ENCODE results near the gene RABGAP1L.
A peak's percentile ranks its signal among the peaks of the same experiment; 100 is the strongest.
"Not testable (repeated sequence)": the region's sequence is repeated elsewhere in the genome, so short reads cannot be mapped to it uniquely, and the experiment has no call there.

The RABGAP1L gene

GRCh38 chr1:174165471-174166137, 6.3 kb downstream of the RABGAP1L start:
- Mint-ChIP-seq H3K9me3 (no peaks in the 10 kb centered on the region), H3K27ac (no peak overlapping the region), H3K36me3 (ENCODE audit: low read depth) (peaks cover 35% of the 10 kb centered on the region), H3K4me1 (ENCODE audit: low read depth) (peaks cover 61% of the 10 kb centered on the region), H3K4me3 (no peak overlapping the region), H3K27me3 (no peaks in the 10 kb centered on the region)

GRCh38 chr1:174166530-174167264, 7.4 kb downstream of the RABGAP1L start:
- H3K36me3 Mint-ChIP-seq (ENCODE audit: low read depth): peaks cover 37% of the 10 kb centered on the region
- peaks cover 50% of the 10 kb centered on the region for H3K4me1 Mint-ChIP-seq (ENCODE audit: low read depth)
- no peak overlapping the region for H3K4me3 Mint-ChIP-seq
- no peaks in the 10 kb centered on the region for H3K9me3 Mint-ChIP-seq
- H3K27me3 Mint-ChIP-seq: no peaks in the 10 kb centered on the region
- no peak overlapping the region for H3K27ac Mint-ChIP-seq

GRCh38 chr1:174167265-174167803, 8.0 kb downstream of the RABGAP1L start:
- peaks cover 34% of the 10 kb centered on the region for H3K36me3 Mint-ChIP-seq (ENCODE audit: low read depth)
- no peaks in the 10 kb centered on the region for H3K27me3 Mint-ChIP-seq
- H3K9me3 Mint-ChIP-seq: no peaks in the 10 kb centered on the region
- H3K4me3 Mint-ChIP-seq: no peak overlapping the region
- H3K27ac Mint-ChIP-seq: no peak overlapping the region
- peaks cover 49% of the 10 kb centered on the region for H3K4me1 Mint-ChIP-seq (ENCODE audit: low read depth)

GRCh38 chr1:174169342-174169741, 10.0 kb downstream of the RABGAP1L start:
- H3K4me1 Mint-ChIP-seq (ENCODE audit: low read depth): peaks cover 50% of the 10 kb centered on the region
- H3K36me3 Mint-ChIP-seq (ENCODE audit: low read depth): peaks cover 37% of the 10 kb centered on the region
- no peak overlapping the region for H3K27ac Mint-ChIP-seq
- no peak overlapping the region for H3K4me3 Mint-ChIP-seq
- H3K9me3 Mint-ChIP-seq: no peaks in the 10 kb centered on the region
- no peaks in the 10 kb centered on the region for H3K27me3 Mint-ChIP-seq

GRCh38 chr1:174171073-174171472, 11.8 kb downstream of the RABGAP1L start:
- Mint-ChIP-seq H3K27ac (no peak overlapping the region), H3K4me1 (ENCODE audit: low read depth) (peaks cover 46% of the 10 kb centered on the region), H3K27me3 (no peaks in the 10 kb centered on the region), H3K9me3 (no peaks in the 10 kb centered on the region), H3K4me3 (no peak overlapping the region), H3K36me3 (ENCODE audit: low read depth) (peaks cover 42% of the 10 kb centered on the region)

GRCh38 chr1:174174461-174175329, 15.4 kb downstream of the RABGAP1L start:
- Mint-ChIP-seq H3K36me3 (ENCODE audit: low read depth) (peaks cover 47% of the 10 kb centered on the region), H3K27me3 (no peaks in the 10 kb centered on the region), H3K4me1 (ENCODE audit: low read depth) (peaks cover 31% of the 10 kb centered on the region), H3K9me3 (no peaks in the 10 kb centered on the region), H3K27ac (peak overlapping the region; percentile 57), H3K4me3 (no peak overlapping the region)

- H3K27me3 Mint-ChIP-seq, H3K9me3 Mint-ChIP-seq, H3K27ac Mint-ChIP-seq, H3K4me3 Mint-ChIP-seq: not testable (repeated sequence)
- peaks cover 38% of the 10 kb centered on the region for H3K36me3 Mint-ChIP-seq (ENCODE audit: low read depth)
- H3K4me1 Mint-ChIP-seq (ENCODE audit: low read depth): peaks cover 19% of the 10 kb centered on the region
Observed at GRCh38 chr1:174178459-174178858, 19.1 kb downstream of the RABGAP1L start.

GRCh38 chr1:174189428-174190062, 30.2 kb downstream of the RABGAP1L start:
- peaks cover 6% of the 10 kb centered on the region for H3K9me3 Mint-ChIP-seq
- H3K27me3 Mint-ChIP-seq: no peaks in the 10 kb centered on the region
- H3K27ac Mint-ChIP-seq: peak overlapping the region; percentile 36
- H3K4me1 Mint-ChIP-seq (ENCODE audit: low read depth): peaks cover 33% of the 10 kb centered on the region
- H3K36me3 Mint-ChIP-seq (ENCODE audit: low read depth): peaks cover 12% of the 10 kb centered on the region
- no peak overlapping the region for H3K4me3 Mint-ChIP-seq

GRCh38 chr1:174190691-174191199, 31.4 kb downstream of the RABGAP1L start:
- Mint-ChIP-seq H3K27me3 (no peaks in the 10 kb centered on the region), H3K4me3 (no peak overlapping the region), H3K9me3 (peaks cover 6% of the 10 kb centered on the region), H3K4me1 (ENCODE audit: low read depth) (peaks cover 36% of the 10 kb centered on the region), H3K36me3 (ENCODE audit: low read depth) (peaks cover 12% of the 10 kb centered on the region), H3K27ac (no peak overlapping the region)

GRCh38 chr1:174191349-174191862, 32.1 kb downstream of the RABGAP1L start:
- Mint-ChIP-seq H3K4me3 (no peak overlapping the region), H3K9me3 (peaks cover 6% of the 10 kb centered on the region), H3K27me3 (no peaks in the 10 kb centered on the region), H3K36me3 (ENCODE audit: low read depth) (peaks cover 12% of the 10 kb centered on the region), H3K27ac (no peak overlapping the region), H3K4me1 (ENCODE audit: low read depth) (peaks cover 36% of the 10 kb centered on the region)

- Mint-ChIP-seq H3K27me3 (no peaks in the 10 kb centered on the region), H3K4me3 (no peak overlapping the region), H3K4me1 (ENCODE audit: low read depth) (peaks cover 33% of the 10 kb centered on the region), H3K27ac (no peak overlapping the region), H3K36me3 (ENCODE audit: low read depth) (peaks cover 2% of the 10 kb centered on the region), H3K9me3 (no peaks in the 10 kb centered on the region)
Observed at GRCh38 chr1:174194461-174194860, 35.1 kb downstream of the RABGAP1L start.

- Mint-ChIP-seq H3K27ac (no peak overlapping the region), H3K4me1 (ENCODE audit: low read depth) (peaks cover 32% of the 10 kb centered on the region), H3K9me3 (no peaks in the 10 kb centered on the region), H3K27me3 (no peaks in the 10 kb centered on the region), H3K36me3 (ENCODE audit: low read depth) (no peaks in the 10 kb centered on the region), H3K4me3 (no peak overlapping the region)
Observed at GRCh38 chr1:174197088-174197487, 37.8 kb downstream of the RABGAP1L start.

GRCh38 chr1:174197547-174197946, 38.2 kb downstream of the RABGAP1L start:
- Mint-ChIP-seq H3K9me3 (no peaks in the 10 kb centered on the region), H3K4me1 (ENCODE audit: low read depth) (peaks cover 32% of the 10 kb centered on the region), H3K27ac (no peak overlapping the region), H3K36me3 (ENCODE audit: low read depth) (no peaks in the 10 kb centered on the region), H3K4me3 (no peak overlapping the region), H3K27me3 (no peaks in the 10 kb centered on the region)

GRCh38 chr1:174198202-174198601, 38.9 kb downstream of the RABGAP1L start:
- no peaks in the 10 kb centered on the region for H3K36me3 Mint-ChIP-seq (ENCODE audit: low read depth)
- no peak overlapping the region for H3K27ac Mint-ChIP-seq
- no peak overlapping the region for H3K4me3 Mint-ChIP-seq
- H3K9me3 Mint-ChIP-seq: no peaks in the 10 kb centered on the region
- peaks cover 37% of the 10 kb centered on the region for H3K4me1 Mint-ChIP-seq (ENCODE audit: low read depth)
- H3K27me3 Mint-ChIP-seq: no peaks in the 10 kb centered on the region
